Liver (tissue), 9 donors: ENCODE data around the gene ADCY7. TPM values are rescaled to one million over a fixed set of nuclear protein-coding genes. Genes with fewer than 3 reads are reported as not detected.
"Not testable (repeated sequence)": the region's sequence is repeated elsewhere in the genome, so short reads cannot be mapped to it uniquely, and the experiment has no call there.

Source experiments
- DNase-seq: peaks from one replicate; pipeline ENCODE4 v3.0.0-alpha.2; 2017; ENCODE audit warnings: low spot score
- H3K27ac ChIP-seq, 2 donors: one replicate each; pipeline ENCODE4 v1.7.0; 2013; ENCODE audit warnings: inconsistent platforms in 2 of 2, low read length in 2 of 2, control low read depth in 1 of 2, low read depth in 1 of 2, mild to moderate bottlenecking in 1 of 2
- H3K27me3 ChIP-seq, 4 donors: one replicate each; pipeline versions ENCODE4 v1.6.1 to v1.7.0; 2013; ENCODE audit warnings: low read length in 3 of 4, inconsistent platforms in 1 of 4, mild to moderate bottlenecking in 1 of 4, moderate library complexity in 1 of 4; ENCODE audit not compliant: control insufficient read depth in 4 of 4, insufficient read depth in 4 of 4
- H3K36me3 ChIP-seq, 4 donors: one replicate each; pipeline versions ENCODE4 v1.6.1 to v1.7.0; 2013; ENCODE audit warnings: low read length in 3 of 4, mild to moderate bottlenecking in 3 of 4, low read depth in 1 of 4, moderate library complexity in 1 of 4; ENCODE audit not compliant: control insufficient read depth in 4 of 4, insufficient read depth in 3 of 4
- H3K4me1 ChIP-seq, 4 donors: one replicate each; pipeline versions ENCODE4 v1.6.1 to v1.7.0; 2013; ENCODE audit warnings: low read length in 3 of 4, mild to moderate bottlenecking in 3 of 4, moderate library complexity in 1 of 4; ENCODE audit not compliant: control insufficient read depth in 4 of 4, insufficient read depth in 4 of 4
- H3K4me3 ChIP-seq, 3 donors: one replicate each; pipeline versions ENCODE4 v1.6.1 to v1.7.0; 2013; ENCODE audit warnings: low read length in 3 of 3, control low read depth in 1 of 3, low read depth in 1 of 3, mild to moderate bottlenecking in 1 of 3
- H3K9ac ChIP-seq, 2 donors: one replicate each; pipeline ENCODE4 v1.7.0; 2013; ENCODE audit warnings: low read length in 2 of 2, mild to moderate bottlenecking in 2 of 2, moderate library complexity in 2 of 2, control low read depth in 1 of 2, low read depth in 1 of 2
- H3K9me3 ChIP-seq, 4 donors: one replicate each; pipeline versions ENCODE4 v1.6.1 to v1.7.0; 2013; ENCODE audit warnings: low read length in 3 of 4; ENCODE audit not compliant: control insufficient read depth in 4 of 4
- EGR1 ChIP-seq, 2 donors: IDR thresholded peaks; 2 replicates each; pipeline ENCODE4 v1.6.1; 2016 to 2018; ENCODE audit warnings: antibody characterized with exemption in 2 of 2, low read depth in 2 of 2
- FOXA1 ChIP-seq: IDR thresholded peaks from 2 replicates; pipeline ENCODE4 v1.6.1; 2016; ENCODE audit warnings: antibody characterized with exemption
- FOXA2 ChIP-seq: IDR thresholded peaks from 2 replicates; pipeline ENCODE4 v1.6.1; 2016; ENCODE audit warnings: antibody characterized with exemption
- GABPA ChIP-seq, 2 donors: IDR thresholded peaks in 1 of 2; conservative IDR thresholded peaks in 1 of 2; 2 replicates each; pipeline ENCODE4 v1.6.1; 2016; ENCODE audit warnings: antibody characterized with exemption in 2 of 2, mild to moderate bottlenecking in 1 of 2, moderate library complexity in 1 of 2
- HNF4A ChIP-seq, 2 donors: conservative IDR thresholded peaks; 2 replicates each; pipeline ENCODE4 v1.6.1; 2016; ENCODE audit warnings: antibody characterized with exemption in 2 of 2, mild to moderate bottlenecking in 2 of 2
- HNF4G ChIP-seq: IDR thresholded peaks from 2 replicates; pipeline ENCODE4 v1.6.1; 2016; ENCODE audit warnings: antibody characterized with exemption
- JUND ChIP-seq, 2 donors: IDR thresholded peaks; 2 replicates each; pipeline ENCODE4 v1.6.1; 2016; ENCODE audit warnings: antibody characterized with exemption in 2 of 2
- NR2F2 ChIP-seq: IDR thresholded peaks from 2 replicates; pipeline ENCODE4 v1.6.1; 2016; ENCODE audit warnings: antibody characterized with exemption
- RAD21 ChIP-seq, 2 donors: IDR thresholded peaks; 2 replicates each; pipeline ENCODE4 v1.6.1; 2016; ENCODE audit warnings: antibody characterized with exemption in 2 of 2, mild to moderate bottlenecking in 2 of 2
- RXRA ChIP-seq, 2 donors: IDR thresholded peaks; 2 replicates each; pipeline ENCODE4 v1.6.1; 2017 to 2018; ENCODE audit warnings: antibody characterized with exemption in 2 of 2, mild to moderate bottlenecking in 1 of 2
- SP1 ChIP-seq: IDR thresholded peaks from 2 replicates; pipeline ENCODE4 v1.6.1; 2018; ENCODE audit warnings: antibody characterized with exemption, mild to moderate bottlenecking
- TAF1 ChIP-seq: conservative IDR thresholded peaks from 2 replicates; pipeline ENCODE4 v1.6.1; 2016; ENCODE audit warnings: antibody characterized with exemption, mild to moderate bottlenecking
- WGBS: extraction: QIAGEN DNeasy Blood & Tissue Kit; methylation state at CpG from one replicate; pipeline ENCODE4 v1.1.7; 2013; 5-methylcytosine and 5-hydroxymethylcytosine counted together
- polyA plus RNA-seq, 2 donors: library from polyadenylated mRNA; stranded (reverse) in 1 of 2; unstranded in 1 of 2; fragments of 200-250 nt in 1 of 2; fragments of >200 nt in 1 of 2; fragmentation: Nextera tagmentation in 1 of 2; extraction: Ambion mirVana in 1 of 2; gene quantifications; one replicate each; pipeline versions ENCODE4 v1.2.1 to v1.2.3, GENCODE V29; 2013 to 2015
- total RNA-seq, 2 donors: library from RNA; depleted of rRNA; stranded (reverse); fragments of >200 nt; gene quantifications; one replicate each; pipeline ENCODE4 v1.2.3, GENCODE V29; 2014
- TF ChIP-seq, protein P1 (sequence below): IDR thresholded peaks from 2 replicates; pipeline ENCODE4 v1.6.1; 2016; ENCODE audit warnings: antibody characterized with exemption, mild to moderate bottlenecking
- TF ChIP-seq, protein P2 (sequence below): IDR thresholded peaks from 2 replicates; pipeline ENCODE4 v1.6.1; 2016; ENCODE audit warnings: antibody characterized with exemption
- TF ChIP-seq, protein P3 (sequence below): IDR thresholded peaks from 2 replicates; pipeline ENCODE4 v1.6.1; 2016; ENCODE audit warnings: antibody characterized with exemption
- TF ChIP-seq, protein P4 (sequence below): fragments of 150-350 bp; IDR thresholded peaks from 2 replicates; pipeline ENCODE4 v1.5.1; 2017; ENCODE audit warnings: improper control_type of control experiment, low read depth, low read length; ENCODE audit not compliant: missing input control
- donor health status: healthy.
- donor health status: healthy.
- donor health status: healthy.
- donor health status: healthy.
- donor health status: healthy.

The ADCY7 gene
- total and polyA plus RNA-seq, 4 donors, result 1.8 to 43.9 (median 7.4) TPM

DNA sequence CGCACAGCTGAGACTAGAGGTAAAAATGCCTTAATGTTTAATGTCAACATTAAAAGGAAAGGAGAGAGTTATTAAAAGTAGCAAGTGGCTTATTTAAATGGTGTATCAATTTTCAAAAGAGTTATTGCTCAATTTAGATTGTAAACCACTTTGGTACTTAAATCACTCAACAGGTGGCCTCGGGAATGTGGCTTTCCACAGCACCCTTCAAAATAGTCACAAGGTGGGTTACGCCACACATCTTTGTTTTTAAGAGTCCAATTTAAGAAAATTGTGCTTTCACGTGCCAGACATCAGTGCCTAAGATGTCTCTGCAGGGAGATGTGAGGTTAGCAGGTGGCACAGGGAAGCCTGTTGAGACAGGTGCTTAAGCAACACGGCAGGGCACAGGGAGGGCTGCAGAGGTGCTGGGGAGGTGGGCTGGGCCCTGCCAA, 27.5 kb upstream of the ADCY7 start:
- H3K36me3 ChIP-seq, result no peaks in the 10 kb centered on the region
- TF ChIP-seq GABPA (IDR thresholded peaks at IDR 0.05 in 1 of 2, conservative IDR thresholded peaks at IDR 0.05 in 1 of 2) (no peak), SP1 (no peak), RXRA (IDR thresholded peaks at IDR 0.05) (no peak), TAF1 (no peak), HNF4A (conservative IDR thresholded peaks at IDR 0.05) (no peak), RAD21 (IDR thresholded peaks at IDR 0.05) (no peak), HNF4G (no peak), FOXA2 (no peak), EGR1 (IDR thresholded peaks at IDR 0.05; ENCODE audit: low read depth in 2 of 2) (no peak), FOXA1 (no peak), NR2F2 (no peak), JUND (IDR thresholded peaks at IDR 0.05) (no peak)
- TF ChIP-seq, protein P1, sequence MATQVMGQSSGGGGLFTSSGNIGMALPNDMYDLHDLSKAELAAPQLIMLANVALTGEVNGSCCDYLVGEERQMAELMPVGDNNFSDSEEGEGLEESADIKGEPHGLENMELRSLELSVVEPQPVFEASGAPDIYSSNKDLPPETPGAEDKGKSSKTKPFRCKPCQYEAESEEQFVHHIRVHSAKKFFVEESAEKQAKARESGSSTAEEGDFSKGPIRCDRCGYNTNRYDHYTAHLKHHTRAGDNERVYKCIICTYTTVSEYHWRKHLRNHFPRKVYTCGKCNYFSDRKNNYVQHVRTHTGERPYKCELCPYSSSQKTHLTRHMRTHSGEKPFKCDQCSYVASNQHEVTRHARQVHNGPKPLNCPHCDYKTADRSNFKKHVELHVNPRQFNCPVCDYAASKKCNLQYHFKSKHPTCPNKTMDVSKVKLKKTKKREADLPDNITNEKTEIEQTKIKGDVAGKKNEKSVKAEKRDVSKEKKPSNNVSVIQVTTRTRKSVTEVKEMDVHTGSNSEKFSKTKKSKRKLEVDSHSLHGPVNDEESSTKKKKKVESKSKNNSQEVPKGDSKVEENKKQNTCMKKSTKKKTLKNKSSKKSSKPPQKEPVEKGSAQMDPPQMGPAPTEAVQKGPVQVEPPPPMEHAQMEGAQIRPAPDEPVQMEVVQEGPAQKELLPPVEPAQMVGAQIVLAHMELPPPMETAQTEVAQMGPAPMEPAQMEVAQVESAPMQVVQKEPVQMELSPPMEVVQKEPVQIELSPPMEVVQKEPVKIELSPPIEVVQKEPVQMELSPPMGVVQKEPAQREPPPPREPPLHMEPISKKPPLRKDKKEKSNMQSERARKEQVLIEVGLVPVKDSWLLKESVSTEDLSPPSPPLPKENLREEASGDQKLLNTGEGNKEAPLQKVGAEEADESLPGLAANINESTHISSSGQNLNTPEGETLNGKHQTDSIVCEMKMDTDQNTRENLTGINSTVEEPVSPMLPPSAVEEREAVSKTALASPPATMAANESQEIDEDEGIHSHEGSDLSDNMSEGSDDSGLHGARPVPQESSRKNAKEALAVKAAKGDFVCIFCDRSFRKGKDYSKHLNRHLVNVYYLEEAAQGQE, result no peak
- TF ChIP-seq, protein P2, sequence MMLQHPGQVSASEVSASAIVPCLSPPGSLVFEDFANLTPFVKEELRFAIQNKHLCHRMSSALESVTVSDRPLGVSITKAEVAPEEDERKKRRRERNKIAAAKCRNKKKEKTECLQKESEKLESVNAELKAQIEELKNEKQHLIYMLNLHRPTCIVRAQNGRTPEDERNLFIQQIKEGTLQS, result no peak
- TF ChIP-seq, protein P3, sequence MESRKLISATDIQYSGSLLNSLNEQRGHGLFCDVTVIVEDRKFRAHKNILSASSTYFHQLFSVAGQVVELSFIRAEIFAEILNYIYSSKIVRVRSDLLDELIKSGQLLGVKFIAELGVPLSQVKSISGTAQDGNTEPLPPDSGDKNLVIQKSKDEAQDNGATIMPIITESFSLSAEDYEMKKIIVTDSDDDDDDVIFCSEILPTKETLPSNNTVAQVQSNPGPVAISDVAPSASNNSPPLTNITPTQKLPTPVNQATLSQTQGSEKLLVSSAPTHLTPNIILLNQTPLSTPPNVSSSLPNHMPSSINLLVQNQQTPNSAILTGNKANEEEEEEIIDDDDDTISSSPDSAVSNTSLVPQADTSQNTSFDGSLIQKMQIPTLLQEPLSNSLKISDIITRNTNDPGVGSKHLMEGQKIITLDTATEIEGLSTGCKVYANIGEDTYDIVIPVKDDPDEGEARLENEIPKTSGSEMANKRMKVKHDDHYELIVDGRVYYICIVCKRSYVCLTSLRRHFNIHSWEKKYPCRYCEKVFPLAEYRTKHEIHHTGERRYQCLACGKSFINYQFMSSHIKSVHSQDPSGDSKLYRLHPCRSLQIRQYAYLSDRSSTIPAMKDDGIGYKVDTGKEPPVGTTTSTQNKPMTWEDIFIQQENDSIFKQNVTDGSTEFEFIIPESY, result no peak
- H3K27me3 ChIP-seq, result no peaks in the 10 kb centered on the region
- no peaks in the 10 kb centered on the region for H3K9me3 ChIP-seq
- no peak for DNase-seq
- H3K27ac ChIP-seq, result no peak overlapping the region
- no peak overlapping the region for H3K9ac ChIP-seq
- H3K4me1 ChIP-seq, result no peaks in the 10 kb centered on the region
- H3K4me3 ChIP-seq, result no peak overlapping the region
- 77% methylated on average over 5 of the region's 5 CpGs for WGBS

DNA sequence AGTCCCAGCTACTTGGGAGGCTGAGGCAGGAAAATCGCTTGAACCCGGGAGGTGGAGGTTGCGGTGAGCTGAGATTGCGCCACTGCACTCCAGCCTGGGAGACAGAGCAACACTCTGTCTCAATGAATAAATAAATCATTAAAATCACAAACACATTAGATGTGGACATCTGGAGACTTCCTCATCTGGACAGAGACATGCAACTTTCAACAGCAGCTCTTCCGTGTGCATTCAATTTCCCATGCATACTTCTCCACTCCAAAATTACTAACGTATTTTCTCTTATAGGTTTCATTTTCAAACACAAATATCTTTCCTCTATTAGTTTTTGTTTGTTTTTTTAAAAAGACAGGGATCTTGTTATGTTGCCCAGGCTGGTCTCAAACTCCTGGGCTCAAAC, 23.3 kb upstream of the ADCY7 start:
- not testable (repeated sequence) for H3K9ac ChIP-seq, DNase-seq, H3K36me3 ChIP-seq, H3K4me3 ChIP-seq, H3K27ac ChIP-seq, H3K27me3 ChIP-seq, H3K9me3 ChIP-seq
- H3K4me1 ChIP-seq, result peaks cover 2 to 14% (median 7%) of the 10 kb centered on the region in 4 donors
- WGBS, result 75% methylated on average over 6 of the region's 6 CpGs

DNA sequence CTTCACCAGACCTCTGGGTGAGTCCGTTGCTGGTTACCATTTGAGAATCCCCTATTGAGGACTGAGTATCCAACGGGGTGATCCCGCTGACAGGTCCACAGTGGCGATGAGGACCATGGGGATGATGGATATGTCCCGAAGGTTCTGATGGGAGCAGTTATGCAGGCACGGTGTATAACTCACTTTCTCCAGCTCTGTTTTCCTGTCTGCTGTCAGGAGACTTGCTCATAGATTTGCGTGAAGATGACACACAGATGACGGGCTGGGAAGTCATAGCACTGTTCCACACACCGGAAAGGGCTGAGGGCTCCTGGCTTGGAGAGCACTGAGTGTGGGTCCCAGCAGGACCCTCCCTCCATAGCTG, 22.2 kb upstream of the ADCY7 start:
- H3K9ac ChIP-seq, result no peak overlapping the region
- H3K4me3 ChIP-seq, result no peak overlapping the region
- 90% methylated on average over 9 of the region's 9 CpGs for whole genome bisulfite sequencing
- peaks cover 2 to 14% (median 7%) of the 10 kb centered on the region in 4 donors for H3K4me1 ChIP-seq
- no peak overlapping the region for H3K27ac ChIP-seq
- no peaks in the 10 kb centered on the region for H3K9me3 ChIP-seq
- no peak for DNase-seq
- no peaks in the 10 kb centered on the region for H3K36me3 ChIP-seq
- H3K27me3 ChIP-seq, result no peaks in the 10 kb centered on the region
- no peak for TF ChIP-seq FOXA2
- TF ChIP-seq, protein P1, result no peak
- TF ChIP-seq, protein P4, sequence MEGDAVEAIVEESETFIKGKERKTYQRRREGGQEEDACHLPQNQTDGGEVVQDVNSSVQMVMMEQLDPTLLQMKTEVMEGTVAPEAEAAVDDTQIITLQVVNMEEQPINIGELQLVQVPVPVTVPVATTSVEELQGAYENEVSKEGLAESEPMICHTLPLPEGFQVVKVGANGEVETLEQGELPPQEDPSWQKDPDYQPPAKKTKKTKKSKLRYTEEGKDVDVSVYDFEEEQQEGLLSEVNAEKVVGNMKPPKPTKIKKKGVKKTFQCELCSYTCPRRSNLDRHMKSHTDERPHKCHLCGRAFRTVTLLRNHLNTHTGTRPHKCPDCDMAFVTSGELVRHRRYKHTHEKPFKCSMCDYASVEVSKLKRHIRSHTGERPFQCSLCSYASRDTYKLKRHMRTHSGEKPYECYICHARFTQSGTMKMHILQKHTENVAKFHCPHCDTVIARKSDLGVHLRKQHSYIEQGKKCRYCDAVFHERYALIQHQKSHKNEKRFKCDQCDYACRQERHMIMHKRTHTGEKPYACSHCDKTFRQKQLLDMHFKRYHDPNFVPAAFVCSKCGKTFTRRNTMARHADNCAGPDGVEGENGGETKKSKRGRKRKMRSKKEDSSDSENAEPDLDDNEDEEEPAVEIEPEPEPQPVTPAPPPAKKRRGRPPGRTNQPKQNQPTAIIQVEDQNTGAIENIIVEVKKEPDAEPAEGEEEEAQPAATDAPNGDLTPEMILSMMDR, result no peak
- no peak for TF ChIP-seq RAD21 (IDR thresholded peaks at IDR 0.05)
- TF ChIP-seq GABPA (IDR thresholded peaks at IDR 0.05 in 1 of 2, conservative IDR thresholded peaks at IDR 0.05 in 1 of 2), result no peak
- TF ChIP-seq TAF1, result no peak
- TF ChIP-seq, protein P2, result no peak
- no peak for TF ChIP-seq HNF4G
- TF ChIP-seq NR2F2, result no peak
